Measurements from ENCODE around the gene ADGRD2. TPM values are rescaled to one million over a fixed set of nuclear protein-coding genes. Genes with fewer than 3 reads are reported as not detected.

The ADGRD2 gene
- total RNA-seq, 1 experiment from 2014 or later = not detected

DNA sequence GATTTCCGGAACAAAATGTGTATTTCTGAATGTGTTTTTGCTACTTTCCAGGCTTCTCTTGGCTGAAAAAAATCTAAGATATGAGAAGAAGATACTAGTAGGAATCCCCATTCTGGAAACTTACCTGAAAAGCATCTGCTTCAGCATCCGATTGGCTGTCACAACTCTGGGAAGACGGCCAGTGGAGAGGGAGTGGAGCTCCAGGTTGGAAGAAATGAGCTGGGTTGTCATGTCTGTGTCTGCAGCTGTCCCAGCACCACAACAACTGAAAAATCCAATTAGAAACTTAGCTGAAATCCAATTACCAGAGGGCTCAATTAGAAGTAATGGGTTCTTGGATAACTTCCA lies 38.0 kb upstream of the ADGRD2 start:
- TF ChIP-seq, protein P1, sequence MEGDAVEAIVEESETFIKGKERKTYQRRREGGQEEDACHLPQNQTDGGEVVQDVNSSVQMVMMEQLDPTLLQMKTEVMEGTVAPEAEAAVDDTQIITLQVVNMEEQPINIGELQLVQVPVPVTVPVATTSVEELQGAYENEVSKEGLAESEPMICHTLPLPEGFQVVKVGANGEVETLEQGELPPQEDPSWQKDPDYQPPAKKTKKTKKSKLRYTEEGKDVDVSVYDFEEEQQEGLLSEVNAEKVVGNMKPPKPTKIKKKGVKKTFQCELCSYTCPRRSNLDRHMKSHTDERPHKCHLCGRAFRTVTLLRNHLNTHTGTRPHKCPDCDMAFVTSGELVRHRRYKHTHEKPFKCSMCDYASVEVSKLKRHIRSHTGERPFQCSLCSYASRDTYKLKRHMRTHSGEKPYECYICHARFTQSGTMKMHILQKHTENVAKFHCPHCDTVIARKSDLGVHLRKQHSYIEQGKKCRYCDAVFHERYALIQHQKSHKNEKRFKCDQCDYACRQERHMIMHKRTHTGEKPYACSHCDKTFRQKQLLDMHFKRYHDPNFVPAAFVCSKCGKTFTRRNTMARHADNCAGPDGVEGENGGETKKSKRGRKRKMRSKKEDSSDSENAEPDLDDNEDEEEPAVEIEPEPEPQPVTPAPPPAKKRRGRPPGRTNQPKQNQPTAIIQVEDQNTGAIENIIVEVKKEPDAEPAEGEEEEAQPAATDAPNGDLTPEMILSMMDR (IDR thresholded peaks at IDR 0.05; ENCODE audit: insufficient read depth in 1 of 2, low read depth in 1 of 2, low read length in 1 of 2, severe bottlenecking in 1 of 2, unreplicated experiment in 1 of 2) = no peak
- Mint-ChIP-seq H3K9me3 (ENCODE audit: unreplicated experiment) (no peaks in the 10 kb centered on the region), H3K27ac (ENCODE audit: unreplicated experiment) (no peak overlapping the region), H3K36me3 (ENCODE audit: insufficient read depth, unreplicated experiment) (peaks cover 83% of the 10 kb centered on the region), H3K4me1 (ENCODE audit: low read depth, unreplicated experiment) (peaks cover 11% of the 10 kb centered on the region), H3K4me3 (ENCODE audit: unreplicated experiment) (no peak overlapping the region), H3K27me3 (ENCODE audit: insufficient read depth, unreplicated experiment) (no peaks in the 10 kb centered on the region)
- peaks cover 2% of the 10 kb centered on the region; the same call in 1 of the 2 replicates for H3K36me3 ChIP-seq (ENCODE audit: control insufficient read depth, insufficient read depth, low read length)
- H3K4me1 ChIP-seq = peaks cover 10% of the 10 kb centered on the region; the same call in 1 of the 2 replicates
- intact Hi-C loops (cut with micrococcal nuclease; ENCODE audit: unreplicated experiment) = no loop called here
- H3K4me3 ChIP-seq (ENCODE audit: low read depth, low read length) = no peak overlapping the region
- no peaks in the 10 kb centered on the region for H3K27me3 ChIP-seq (replicated peaks; ENCODE audit: control insufficient read depth, insufficient read depth, low read length)
- no peaks in the 10 kb centered on the region for H3K9me3 ChIP-seq
- no TSS peak for BruUV-seq (replicated peaks)
- DNase-seq = no peak
- CTCF ChIA-PET = no interaction called here
- POLR2A ChIA-PET = no interaction called here

DNA sequence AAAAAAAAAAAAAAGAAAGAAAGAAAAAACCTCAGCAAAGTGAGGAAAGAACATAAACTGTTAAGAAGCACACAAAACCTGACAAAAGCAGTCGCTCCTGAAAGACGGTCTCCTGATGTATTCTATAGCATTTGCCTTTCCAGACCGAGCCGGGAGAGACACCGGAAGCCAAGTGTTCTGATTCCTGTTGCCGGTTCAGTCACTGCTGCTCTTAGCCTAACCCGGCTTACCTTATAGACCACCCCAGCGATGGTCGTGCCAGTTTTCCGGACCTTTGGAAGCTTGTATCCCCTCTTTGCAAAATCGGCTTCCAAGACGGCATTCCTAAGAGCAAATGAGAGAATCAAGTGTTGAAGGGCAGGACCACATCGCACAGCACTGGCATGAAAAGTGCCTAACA lies 35.6 kb upstream of the ADGRD2 start:
- Mint-ChIP-seq H3K36me3 (ENCODE audit: insufficient read depth, unreplicated experiment) (peaks cover 61% of the 10 kb centered on the region), H3K9me3 (ENCODE audit: unreplicated experiment) (no peaks in the 10 kb centered on the region), H3K27ac (ENCODE audit: unreplicated experiment) (peak overlapping the region; percentile 98), H3K4me1 (ENCODE audit: low read depth, unreplicated experiment) (peaks cover 11% of the 10 kb centered on the region), H3K27me3 (ENCODE audit: insufficient read depth, unreplicated experiment) (no peaks in the 10 kb centered on the region), H3K4me3 (ENCODE audit: unreplicated experiment) (peak overlapping the region; percentile 91)
- DNase-seq = no peak
- intact Hi-C loops (cut with micrococcal nuclease; ENCODE audit: unreplicated experiment) = no loop called here
- Histone ChIP-seq H3K4me1 (peaks cover 10% of the 10 kb centered on the region; the same call in 1 of the 2 replicates), H3K4me3 (ENCODE audit: low read depth, low read length) (peak overlapping the region; percentile 84), H3K27me3 (replicated peaks; ENCODE audit: control insufficient read depth, insufficient read depth, low read length) (no peaks in the 10 kb centered on the region), H3K9me3 (no peaks in the 10 kb centered on the region), H3K36me3 (ENCODE audit: control insufficient read depth, insufficient read depth, low read length) (peaks cover 1% of the 10 kb centered on the region; the same call in 1 of the 2 replicates)
- TSS peak; percentile 54 for BruUV-seq (replicated peaks)
- TF ChIP-seq, protein P1 (IDR thresholded peaks at IDR 0.05; ENCODE audit: insufficient read depth in 1 of 2, low read depth in 1 of 2, low read length in 1 of 2, severe bottlenecking in 1 of 2, unreplicated experiment in 1 of 2) = no peak
- CTCF ChIA-PET = no interaction called here
- POLR2A ChIA-PET = interaction anchor here (0.5 to 0.6 kb wide), 2 partner anchors 16 to 268 kb away, joined by 3 read pairs; no protein-coding TSS in a partner anchor

DNA sequence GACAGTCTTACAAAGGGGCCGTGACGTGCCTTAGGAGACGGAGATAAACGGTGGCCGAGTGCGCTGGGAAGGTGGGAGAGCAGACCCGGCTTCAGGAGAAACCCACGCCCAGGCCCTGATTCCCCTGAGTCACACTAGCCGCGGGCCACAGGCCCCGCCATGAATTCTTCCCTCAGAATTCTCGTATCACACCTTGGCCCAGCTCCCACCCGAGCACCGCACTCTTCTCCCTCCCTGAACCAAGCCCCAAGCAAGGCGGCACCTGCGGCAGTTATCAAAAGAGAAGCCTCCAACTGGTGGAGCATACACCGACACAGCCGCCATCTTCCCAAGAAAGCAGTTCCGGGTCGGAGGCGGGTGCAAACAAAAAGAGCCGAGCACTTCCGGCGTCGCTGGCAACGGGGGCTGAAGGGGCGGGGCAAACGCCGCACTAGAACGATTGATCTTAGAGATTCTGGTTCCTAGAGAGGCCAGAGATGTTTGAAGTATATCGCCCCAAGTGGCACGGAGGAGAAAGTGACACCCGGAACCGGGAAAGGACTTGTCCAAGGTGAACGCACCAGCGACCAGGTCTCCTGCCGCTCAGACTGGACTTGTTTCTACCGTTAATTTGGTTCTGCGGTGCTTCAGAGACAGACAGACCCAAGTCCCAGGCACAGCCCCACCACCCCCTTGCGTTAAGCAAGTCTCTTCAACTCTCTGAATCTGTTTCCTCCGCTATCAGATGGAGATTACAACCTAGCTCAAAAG lies 35.0 kb upstream of the ADGRD2 start, which contains the start of gene PSMB7:
Gene PSMB7 (minus strand): TSS at position 341 of the 750 bp plus-strand sequence. CDS start 17 bp downstream, at position 324.
- CTCF ChIA-PET = no interaction called here
- Mint-ChIP-seq H3K36me3 (ENCODE audit: insufficient read depth, unreplicated experiment) (peaks cover 56% of the 10 kb centered on the region), H3K4me1 (ENCODE audit: low read depth, unreplicated experiment) (peaks cover 11% of the 10 kb centered on the region), H3K27ac (ENCODE audit: unreplicated experiment) (peak within 1 kb of the TSS; percentile 98), H3K9me3 (ENCODE audit: unreplicated experiment) (no peaks in the 10 kb centered on the region), H3K4me3 (ENCODE audit: unreplicated experiment) (peak within 1 kb of the TSS; percentile 91), H3K27me3 (ENCODE audit: insufficient read depth, unreplicated experiment) (no peaks in the 10 kb centered on the region)
- intact Hi-C loops (cut with micrococcal nuclease; ENCODE audit: unreplicated experiment) = no loop called here
- Histone ChIP-seq H3K4me1 (peaks cover 10% of the 10 kb centered on the region; the same call in 1 of the 2 replicates), H3K36me3 (ENCODE audit: control insufficient read depth, insufficient read depth, low read length) (peaks cover 1% of the 10 kb centered on the region; the same call in 1 of the 2 replicates), H3K27me3 (replicated peaks; ENCODE audit: control insufficient read depth, insufficient read depth, low read length) (no peaks in the 10 kb centered on the region), H3K9me3 (no peaks in the 10 kb centered on the region), H3K4me3 (ENCODE audit: low read depth, low read length) (peak within 1 kb of the TSS; percentile 84)
- TF ChIP-seq, protein P1 (IDR thresholded peaks at IDR 0.05; ENCODE audit: insufficient read depth in 1 of 2, low read depth in 1 of 2, low read length in 1 of 2, severe bottlenecking in 1 of 2, unreplicated experiment in 1 of 2) = peak; percentile 80 to 86
- POLR2A ChIA-PET = no interaction called here
- BruUV-seq (replicated peaks) = no TSS peak
- DNase-seq = peak; percentile 96 to 97
